HepG2 (cell line): ENCODE measurements around the gene PTGES3. TPM values are rescaled to one million over a fixed set of nuclear protein-coding genes. Genes with fewer than 3 reads are reported as not detected.

Experiments
- BHLHE40 ChIP-seq: IDR thresholded peaks from 2 replicates; pipeline ENCODE4 v1.6.1; 2011; ENCODE audit warnings: low read length, improper control_type of control experiment
- ZBTB38 ChIP-seq: sonication (generic); formaldehyde crosslinking; IDR thresholded peaks from 2 replicates; pipeline ENCODE4 v1.5.1; 2020; ENCODE audit warnings: mild to moderate bottlenecking, missing genetic modification reagents
- ZNF3 ChIP-seq: IDR thresholded peaks from 2 replicates; pipeline ENCODE4 v1.7.0; 2017; ENCODE audit warnings: inconsistent platforms
- polyA plus RNA-seq, 8 experiments: library from polyadenylated mRNA; depleted of rRNA in 3 of 8; stranded (reverse) in 7 of 8; unstranded in 1 of 8; fragments of >200 nt; fragmentation: Illumina TruSeq in 4 of 8; extraction: Trizol in 4 of 8; gene quantifications; 2 replicates each; pipeline versions ENCODE4 v1.2.1 to v1.2.3, GENCODE V29; 2011 to 2016; ENCODE audit warnings: low read depth in 4 of 8, missing spikeins in 1 of 8, mixed read lengths in 1 of 8; ENCODE audit not compliant: insufficient read depth in 1 of 8
- total RNA-seq, 5 experiments: library from RNA; depleted of rRNA; stranded (reverse); fragments of >200 nt; fragmentation: Illumina TruSeq; extraction: Trizol; gene quantifications; 2 replicates each; pipeline ENCODE4 v1.2.3, GENCODE V29; 2016; ENCODE audit warnings: low read depth in 1 of 5
- TF ChIP-seq, protein P1 (sequence below), 2 experiments: fragments of 450-650 bp in 1 of 2; sonication (generic) in 1 of 2; formaldehyde crosslinking; IDR thresholded peaks; 2 replicates each; pipeline versions ENCODE4 v1.5.0 to v1.8.0; 2020 to 2022; ENCODE audit warnings: mild to moderate bottlenecking in 1 of 2, missing genetic modification reagents in 1 of 2
- TF ChIP-seq, protein P2 (sequence below): sonication (generic); formaldehyde crosslinking; conservative IDR thresholded peaks from 2 replicates; pipeline ENCODE4 v1.4.0; 2020; ENCODE audit warnings: missing genetic modification reagents
- TF ChIP-seq, protein P3 (sequence below): sonication (generic); formaldehyde crosslinking; IDR thresholded peaks from 2 replicates; pipeline ENCODE4 v1.5.1; 2020; ENCODE audit warnings: missing genetic modification reagents, mild to moderate bottlenecking, borderline replicate concordance

PTGES3 gene
- total and polyA plus RNA-seq, 2 of the 13 experiments (the other 11 are each of a cell fraction or from before 2014, with no cell fraction given) = 54.4 to 159 TPM

DNA sequence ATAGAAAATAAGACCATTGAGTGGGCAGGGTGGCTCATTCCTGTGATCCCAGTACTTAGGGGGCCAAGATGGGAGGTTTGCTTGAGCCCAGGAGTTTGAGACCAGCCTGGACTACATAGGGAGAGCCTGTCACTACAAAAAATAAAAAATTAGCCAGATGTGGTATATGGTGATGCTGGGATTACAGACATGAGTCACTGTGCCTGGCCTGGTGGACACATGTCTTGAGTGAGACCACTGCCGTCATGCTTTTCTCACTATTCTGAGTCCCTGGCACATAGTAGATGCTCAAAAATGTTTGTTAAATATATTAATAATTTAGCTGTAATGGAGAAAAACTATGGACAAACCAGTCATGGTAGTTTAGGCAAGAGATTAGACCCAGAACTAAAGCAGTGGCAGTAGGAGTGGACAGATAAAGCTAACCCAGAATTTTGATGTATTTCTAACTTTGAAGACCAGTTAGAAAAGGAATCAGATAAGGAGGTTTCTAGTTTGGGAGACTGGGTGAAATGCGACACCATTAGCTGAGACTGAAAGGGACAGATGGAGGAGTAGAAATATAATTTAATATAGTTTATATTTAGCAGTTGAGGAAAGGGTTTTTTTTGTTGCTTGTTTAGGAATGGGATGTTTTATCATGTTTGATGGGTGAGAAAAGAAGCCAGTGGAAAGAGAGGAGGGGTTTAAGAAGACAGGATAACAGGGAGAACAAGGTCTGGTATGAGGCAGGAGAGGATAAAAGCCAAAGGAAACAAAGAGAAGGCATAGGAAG is 7.4 kb upstream of the PTGES3 start (continued):
- TF ChIP-seq, protein P1, sequence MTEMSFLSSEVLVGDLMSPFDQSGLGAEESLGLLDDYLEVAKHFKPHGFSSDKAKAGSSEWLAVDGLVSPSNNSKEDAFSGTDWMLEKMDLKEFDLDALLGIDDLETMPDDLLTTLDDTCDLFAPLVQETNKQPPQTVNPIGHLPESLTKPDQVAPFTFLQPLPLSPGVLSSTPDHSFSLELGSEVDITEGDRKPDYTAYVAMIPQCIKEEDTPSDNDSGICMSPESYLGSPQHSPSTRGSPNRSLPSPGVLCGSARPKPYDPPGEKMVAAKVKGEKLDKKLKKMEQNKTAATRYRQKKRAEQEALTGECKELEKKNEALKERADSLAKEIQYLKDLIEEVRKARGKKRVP (CRISPR knock-in tag; IDR thresholded peaks at IDR 0.05) = no peak
- TF ChIP-seq ZNF3 = no peak
- no peak for TF ChIP-seq BHLHE40
- TF ChIP-seq, protein P2, sequence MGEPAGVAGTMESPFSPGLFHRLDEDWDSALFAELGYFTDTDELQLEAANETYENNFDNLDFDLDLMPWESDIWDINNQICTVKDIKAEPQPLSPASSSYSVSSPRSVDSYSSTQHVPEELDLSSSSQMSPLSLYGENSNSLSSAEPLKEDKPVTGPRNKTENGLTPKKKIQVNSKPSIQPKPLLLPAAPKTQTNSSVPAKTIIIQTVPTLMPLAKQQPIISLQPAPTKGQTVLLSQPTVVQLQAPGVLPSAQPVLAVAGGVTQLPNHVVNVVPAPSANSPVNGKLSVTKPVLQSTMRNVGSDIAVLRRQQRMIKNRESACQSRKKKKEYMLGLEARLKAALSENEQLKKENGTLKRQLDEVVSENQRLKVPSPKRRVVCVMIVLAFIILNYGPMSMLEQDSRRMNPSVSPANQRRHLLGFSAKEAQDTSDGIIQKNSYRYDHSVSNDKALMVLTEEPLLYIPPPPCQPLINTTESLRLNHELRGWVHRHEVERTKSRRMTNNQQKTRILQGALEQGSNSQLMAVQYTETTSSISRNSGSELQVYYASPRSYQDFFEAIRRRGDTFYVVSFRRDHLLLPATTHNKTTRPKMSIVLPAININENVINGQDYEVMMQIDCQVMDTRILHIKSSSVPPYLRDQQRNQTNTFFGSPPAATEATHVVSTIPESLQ (CRISPR knock-in tag) = no peak
- TF ChIP-seq, protein P3, sequence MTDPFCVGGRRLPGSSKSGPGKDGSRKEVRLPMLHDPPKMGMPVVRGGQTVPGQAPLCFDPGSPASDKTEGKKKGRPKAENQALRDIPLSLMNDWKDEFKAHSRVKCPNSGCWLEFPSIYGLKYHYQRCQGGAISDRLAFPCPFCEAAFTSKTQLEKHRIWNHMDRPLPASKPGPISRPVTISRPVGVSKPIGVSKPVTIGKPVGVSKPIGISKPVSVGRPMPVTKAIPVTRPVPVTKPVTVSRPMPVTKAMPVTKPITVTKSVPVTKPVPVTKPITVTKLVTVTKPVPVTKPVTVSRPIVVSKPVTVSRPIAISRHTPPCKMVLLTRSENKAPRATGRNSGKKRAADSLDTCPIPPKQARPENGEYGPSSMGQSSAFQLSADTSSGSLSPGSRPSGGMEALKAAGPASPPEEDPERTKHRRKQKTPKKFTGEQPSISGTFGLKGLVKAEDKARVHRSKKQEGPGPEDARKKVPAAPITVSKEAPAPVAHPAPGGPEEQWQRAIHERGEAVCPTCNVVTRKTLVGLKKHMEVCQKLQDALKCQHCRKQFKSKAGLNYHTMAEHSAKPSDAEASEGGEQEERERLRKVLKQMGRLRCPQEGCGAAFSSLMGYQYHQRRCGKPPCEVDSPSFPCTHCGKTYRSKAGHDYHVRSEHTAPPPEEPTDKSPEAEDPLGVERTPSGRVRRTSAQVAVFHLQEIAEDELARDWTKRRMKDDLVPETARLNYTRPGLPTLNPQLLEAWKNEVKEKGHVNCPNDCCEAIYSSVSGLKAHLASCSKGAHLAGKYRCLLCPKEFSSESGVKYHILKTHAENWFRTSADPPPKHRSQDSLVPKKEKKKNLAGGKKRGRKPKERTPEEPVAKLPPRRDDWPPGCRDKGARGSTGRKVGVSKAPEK (CRISPR knock-in tag) = no peak
- TF ChIP-seq ZBTB38 (CRISPR knock-in tag) = no peak
- TF ChIP-seq, all 625 proteins: peak for 0
